ENCODE results near the gene B3GALT4.
"Not testable (repeated sequence)": the region's sequence is repeated elsewhere in the genome, so short reads cannot be mapped to it uniquely, and the experiment has no call there.

B3GALT4 gene

GRCh38 chr6:33276864-33277662, at the start of gene B3GALT4:
B3GALT4 (plus strand) TSS chr6:33277123; CDS start chr6:33277420, 297 bp downstream.
- DNase-seq (ENCODE audit: low read depth, low spot score) = peak; percentile 87

GRCh38 chr6:33235221-33235634, 41.7 kb upstream of the B3GALT4 start:
- DNase-seq (ENCODE audit: low read depth, low spot score) = no peak

DNA sequence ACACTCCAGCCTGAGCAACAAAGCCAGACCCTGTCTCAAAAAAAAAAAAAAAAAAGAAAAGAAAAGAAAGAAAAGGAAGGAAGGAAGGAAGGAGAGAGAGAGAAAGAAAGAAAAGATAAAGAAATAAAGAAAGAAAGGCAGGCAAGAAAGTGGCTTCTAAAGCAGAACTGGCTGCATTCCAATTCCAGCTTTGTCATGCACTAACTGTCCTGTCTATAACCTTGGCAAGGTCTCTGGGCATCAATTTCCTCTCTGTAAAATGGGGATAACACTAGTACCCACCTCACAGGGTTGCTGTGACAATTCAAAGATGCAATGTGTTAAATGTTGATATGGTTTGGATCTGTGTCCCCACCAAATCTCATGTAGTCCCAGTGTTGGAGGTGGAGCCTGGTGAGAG, 40.6 kb upstream of the B3GALT4 start:
- no peak for DNase-seq (ENCODE audit: low read depth, low spot score)

DNA sequence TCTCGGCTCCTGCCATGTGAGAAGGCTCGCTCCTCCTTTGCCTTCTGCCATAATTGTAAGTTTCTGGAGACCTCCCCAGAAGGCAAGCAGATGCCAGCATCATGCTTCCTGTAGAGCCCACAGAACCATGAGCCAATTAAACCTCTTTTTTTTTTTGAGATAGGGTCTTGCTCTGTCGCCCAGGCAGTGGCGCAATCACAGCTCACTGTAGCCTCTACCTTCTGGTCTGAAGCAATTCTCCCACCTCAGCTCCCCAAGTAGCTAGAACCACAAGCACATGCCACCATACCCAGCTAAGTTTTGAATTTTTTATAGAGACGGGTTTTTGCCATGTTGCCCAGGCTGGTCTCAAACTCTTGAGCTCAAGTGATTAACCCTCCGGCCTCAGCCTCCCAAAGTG, 40.1 kb upstream of the B3GALT4 start:
- no peak for DNase-seq (ENCODE audit: low read depth, low spot score)

DNA sequence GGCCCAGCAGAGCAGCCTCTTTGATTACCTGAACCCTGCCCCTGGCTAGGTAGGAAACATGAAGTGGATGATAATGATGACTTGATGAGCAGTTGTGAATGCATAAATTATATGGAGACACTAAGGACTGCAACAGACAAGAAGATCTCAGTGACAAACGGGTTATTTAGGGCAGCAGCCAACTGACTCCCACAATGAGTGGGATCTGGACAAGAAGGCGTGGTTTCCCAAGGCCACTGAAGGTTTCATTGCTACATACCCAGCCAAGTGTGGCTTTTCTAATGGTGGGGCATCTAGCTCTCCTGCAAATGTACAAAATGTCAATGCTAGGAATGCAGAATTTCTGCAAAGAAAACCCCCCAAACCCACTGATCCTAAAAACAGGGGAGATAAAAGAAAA, 39.2 kb upstream of the B3GALT4 start:
- no peak for DNase-seq (ENCODE audit: low read depth, low spot score)

- no peak for DNase-seq (ENCODE audit: low read depth, low spot score)
These were observed 35.0 kb upstream of the B3GALT4 start for GRCh38 chr6:33241968-33242367.

DNA sequence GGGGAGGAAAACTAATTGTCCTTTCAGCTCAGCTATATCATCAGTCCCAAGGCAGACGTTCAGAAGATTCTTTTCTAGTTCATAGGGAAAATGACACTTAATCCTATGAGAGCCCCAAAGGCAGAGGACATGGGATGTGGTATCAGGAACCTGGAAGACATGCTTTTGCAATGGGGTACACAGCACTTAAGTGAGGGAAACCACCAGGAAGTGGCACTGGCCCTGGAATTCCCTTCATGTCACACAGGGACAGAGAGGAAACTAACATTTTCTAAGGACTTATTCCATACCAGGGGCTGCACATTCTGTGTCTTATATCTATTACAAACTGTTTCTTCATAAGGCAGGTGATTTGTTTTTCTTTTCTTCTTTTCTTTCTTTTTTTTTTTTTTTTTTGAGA, 33.4 kb upstream of the B3GALT4 start:
- DNase-seq (ENCODE audit: low read depth, low spot score) = no peak

DNA sequence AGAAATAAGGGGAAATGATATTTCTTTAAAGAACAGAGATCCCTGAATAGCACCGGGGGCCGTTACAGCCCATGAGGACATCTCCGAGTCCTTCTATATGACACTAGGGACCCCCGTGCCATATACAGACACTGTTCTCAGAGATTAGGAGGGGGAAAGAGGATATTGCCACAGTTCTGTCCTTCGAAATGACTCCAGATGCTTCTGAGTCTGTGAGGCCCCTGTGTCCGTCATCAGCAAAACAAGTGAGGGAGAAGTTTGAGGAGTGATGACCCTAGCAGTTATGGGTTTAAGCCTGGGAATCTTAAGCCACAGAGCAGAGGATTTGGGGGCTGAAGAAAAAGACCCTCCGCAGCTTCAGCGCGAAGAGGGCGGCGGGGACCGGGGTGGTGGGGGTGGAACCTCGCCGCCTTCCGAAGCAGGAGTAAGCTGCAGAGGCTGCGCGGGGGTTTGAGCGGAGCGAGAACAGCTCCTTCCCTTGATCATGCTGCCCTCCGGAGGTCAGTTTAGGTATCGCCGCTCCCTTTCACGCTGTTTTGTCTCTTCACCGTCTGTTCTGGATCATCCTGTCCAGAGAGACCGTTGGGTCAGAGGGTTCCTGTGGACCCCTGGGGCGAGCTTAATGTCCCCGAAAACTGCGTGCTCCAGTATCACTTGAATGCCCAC, 28.8 kb upstream of the B3GALT4 start:
- peak; percentile 60 for DNase-seq (ENCODE audit: low read depth, low spot score)

- DNase-seq (ENCODE audit: low read depth, low spot score) = no peak
These were observed 28.3 kb upstream of the B3GALT4 start for GRCh38 chr6:33248643-33248931.

GRCh38 chr6:33248932-33249731, 27.8 kb upstream of the B3GALT4 start:
- peak; percentile 97 for DNase-seq (ENCODE audit: low read depth, low spot score)

DNA sequence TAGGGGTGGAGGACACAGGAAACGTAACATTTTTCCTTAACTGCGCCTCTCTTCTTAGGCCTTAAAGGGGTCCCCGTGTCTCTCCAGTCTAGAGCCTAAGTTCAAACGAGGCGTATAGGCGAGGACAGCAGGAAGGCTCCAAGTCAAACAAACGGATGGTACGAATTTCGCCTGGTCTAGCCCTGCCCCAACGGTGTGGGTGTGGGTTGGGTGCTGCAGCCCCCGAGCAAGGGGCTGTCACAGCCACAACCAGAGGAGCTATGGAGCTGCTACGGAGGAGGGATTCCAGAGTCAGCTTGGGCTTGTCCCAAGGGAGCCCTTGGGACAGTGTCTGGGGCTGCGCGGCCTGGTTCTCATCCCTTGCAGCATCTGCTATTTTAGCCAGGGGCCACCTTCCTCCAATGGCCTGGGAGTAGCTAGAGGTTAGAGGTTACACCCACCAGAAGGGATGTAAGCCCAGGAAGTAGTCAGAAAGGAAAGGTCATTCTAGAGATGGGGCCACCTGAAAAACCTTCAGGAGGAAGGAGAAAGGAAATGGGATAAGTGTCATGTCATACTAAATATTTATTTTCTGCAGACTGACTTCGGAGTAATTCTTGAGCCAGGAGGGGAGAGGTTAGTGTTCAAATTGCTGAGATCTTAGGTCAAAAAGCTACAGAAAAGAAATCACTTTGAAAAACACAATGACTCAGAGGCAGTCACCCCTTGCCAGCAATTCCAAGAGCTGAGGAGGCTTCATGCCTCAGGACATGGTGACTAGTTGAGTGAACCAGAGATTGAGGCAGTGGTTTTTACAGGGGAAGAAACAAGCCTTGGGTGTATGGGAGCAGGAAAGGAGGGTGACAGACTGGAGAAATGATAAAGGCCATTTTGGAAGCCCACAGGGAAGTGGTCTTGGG, 26.9 kb upstream of the B3GALT4 start:
- DNase-seq (ENCODE audit: low read depth, low spot score) = no peak

DNA sequence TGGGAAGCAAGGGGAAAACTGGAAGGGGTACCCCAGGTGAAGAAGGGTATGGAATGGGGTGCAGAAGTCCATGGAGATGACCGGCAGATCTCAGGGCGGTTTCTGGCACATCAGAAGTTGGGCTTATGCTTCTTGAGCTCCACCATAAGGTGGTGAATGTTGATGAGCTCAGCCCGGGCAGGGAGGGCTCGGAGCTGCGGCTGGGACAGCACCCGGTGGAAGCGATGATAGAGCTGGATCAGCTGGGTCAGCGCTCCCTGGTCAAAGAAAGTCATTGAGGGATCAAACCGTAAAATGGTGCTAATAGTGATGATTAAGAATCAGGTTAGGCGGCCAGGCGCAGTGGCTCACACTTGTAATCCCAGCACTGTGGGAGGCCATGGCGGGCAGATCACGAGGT, 26.2 kb upstream of the B3GALT4 start:
- no peak for DNase-seq (ENCODE audit: low read depth, low spot score)

DNA sequence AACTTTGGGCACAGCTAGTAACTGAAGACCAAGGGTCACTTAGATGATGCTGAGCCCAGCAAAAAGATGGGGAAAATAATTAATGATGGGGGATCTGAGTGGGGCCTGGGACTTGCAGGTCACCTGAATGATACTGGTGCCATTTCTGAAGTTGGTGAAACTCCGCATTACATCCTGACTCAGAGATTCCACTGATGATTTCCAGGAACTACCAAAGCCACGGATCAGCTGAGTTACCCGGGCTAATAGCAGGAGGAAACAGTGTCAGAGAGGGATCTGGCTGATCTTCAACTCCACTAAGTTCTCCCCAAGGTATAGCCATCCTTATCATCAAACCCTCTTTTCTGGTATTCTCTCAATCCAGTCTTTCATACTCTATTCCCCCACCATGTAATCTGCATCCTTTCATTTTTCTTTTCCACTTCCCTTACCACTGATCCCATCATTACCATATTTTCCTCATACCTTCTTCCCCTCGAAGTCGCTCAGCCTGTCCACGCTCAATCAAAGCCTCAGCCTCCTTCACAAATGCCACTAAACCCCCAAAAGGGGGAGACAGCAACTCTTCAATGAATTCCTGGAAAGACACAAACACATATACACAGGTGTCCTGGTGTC, 25.4 kb upstream of the B3GALT4 start:
- DNase-seq (ENCODE audit: low read depth, low spot score) = no peak

DNA sequence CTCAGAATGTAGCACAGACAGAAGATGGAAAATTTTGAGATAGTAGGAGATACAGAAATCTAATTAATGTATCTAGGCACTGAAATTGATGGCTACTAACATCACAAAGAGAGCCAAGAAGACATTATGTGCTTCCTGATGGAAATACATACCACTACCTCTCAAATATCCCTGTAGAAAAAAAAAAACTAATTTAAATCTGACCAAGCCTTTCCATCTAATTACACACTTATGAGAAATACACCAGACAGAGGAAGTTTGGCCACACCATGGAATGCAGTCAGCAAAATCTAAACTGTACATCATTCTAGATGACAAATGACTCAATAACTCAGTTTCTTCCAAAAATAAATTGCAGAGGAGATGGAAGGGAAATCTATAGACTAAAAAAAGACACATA, 24.2 kb upstream of the B3GALT4 start:
- DNase-seq (ENCODE audit: low read depth, low spot score) = no peak

- DNase-seq (ENCODE audit: low read depth, low spot score) = no peak
These were observed 22.3 kb upstream of the B3GALT4 start for GRCh38 chr6:33254591-33254990.

GRCh38 chr6:33259032-33259431, 17.9 kb upstream of the B3GALT4 start:
- DNase-seq (ENCODE audit: low read depth, low spot score) = no peak

DNA sequence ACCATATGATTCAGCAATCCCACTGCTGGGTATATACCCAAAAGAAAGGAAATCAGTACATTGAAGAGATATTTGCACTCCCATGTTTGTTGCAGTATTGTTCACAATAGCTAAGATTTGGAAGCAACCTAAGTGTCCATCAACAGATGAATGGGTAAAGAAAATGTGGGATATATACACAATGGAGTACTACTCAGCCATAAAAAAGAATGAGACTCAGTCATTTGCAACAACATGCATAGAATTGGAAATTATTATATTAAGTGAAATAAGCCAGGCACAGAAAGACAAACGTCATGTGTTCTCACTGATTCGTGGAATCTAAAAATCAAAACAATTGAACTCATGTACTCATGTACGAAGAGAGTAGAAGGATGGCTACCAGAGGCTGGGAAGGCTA, 14.4 kb upstream of the B3GALT4 start:
- DNase-seq (ENCODE audit: low read depth, low spot score) = not testable (repeated sequence)

DNA sequence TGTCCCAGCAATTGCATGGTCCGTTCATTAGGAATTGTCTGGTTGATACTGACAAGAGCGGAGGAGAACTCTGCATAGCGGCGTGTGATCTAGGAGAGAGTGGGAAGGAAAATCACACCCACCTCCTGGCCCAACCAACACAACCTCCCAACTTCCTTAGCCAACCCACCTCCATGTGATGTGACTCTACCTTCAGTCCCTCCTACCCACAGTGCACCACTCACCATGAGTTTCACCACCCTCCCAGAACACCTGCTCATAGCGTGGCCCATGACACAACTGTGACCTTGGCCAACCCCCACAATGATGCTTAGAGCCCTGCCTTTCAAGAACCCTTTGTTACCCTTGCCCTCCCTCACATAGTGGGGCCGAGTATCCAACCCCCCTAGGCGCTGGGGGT, 12.9 kb upstream of the B3GALT4 start:
- no peak for DNase-seq (ENCODE audit: low read depth, low spot score)

DNA sequence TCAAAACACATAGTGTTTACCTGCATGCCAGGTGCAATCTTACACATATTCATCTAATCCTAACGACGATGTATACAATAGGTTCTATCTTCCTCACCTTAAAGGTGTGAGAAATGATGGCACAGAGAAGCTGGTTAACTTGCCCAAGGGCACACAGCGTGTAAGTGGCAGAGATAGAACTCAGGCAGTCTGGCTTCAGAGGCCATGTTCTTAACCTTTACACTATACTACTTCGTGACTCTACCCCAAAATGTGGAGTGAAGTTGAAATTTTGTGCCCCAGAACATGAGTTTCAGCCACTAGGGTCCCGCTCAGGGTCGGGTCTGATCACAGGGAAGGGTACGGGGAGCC, 5.8 kb upstream of the B3GALT4 start:
- no peak for DNase-seq (ENCODE audit: low read depth, low spot score)

GRCh38 chr6:33271468-33272274, 5.3 kb upstream of the B3GALT4 start, which contains the start of the genes RPS18 and VPS52:
RPS18 (plus strand) TSS chr6:33272075; CDS start chr6:33272120, 45 bp downstream.
VPS52 (minus strand) TSS chr6:33271876; CDS start chr6:33271675, 201 bp downstream.
- peak; percentile 99 for DNase-seq (ENCODE audit: low read depth, low spot score)
